A549 (cell line): ENCODE results near the gene NT5E.

Experiments
- CTCF ChIP-seq: fragments of >200 bp; sonication (Bioruptor Twin); formaldehyde crosslinking; IDR thresholded peaks from 3 replicates; pipeline ENCODE4 v1.5.1; 2016
- ELK1 ChIP-seq: fragments of 150-350 bp; IDR thresholded peaks from 2 replicates; pipeline ENCODE4 v1.6.1; 2014; ENCODE audit warnings: low read depth, mild to moderate bottlenecking, low read length
- EP300 ChIP-seq, 2 experiments: fragments of >200 bp; sonication (Bioruptor Twin); formaldehyde crosslinking; IDR thresholded peaks; 2 replicates in 1 of 2; 3 replicates in 1 of 2; pipeline ENCODE4 v1.6.1; 2016 to 2017
- JUNB ChIP-seq: fragments of >200 bp; sonication (Bioruptor Twin); formaldehyde crosslinking; IDR thresholded peaks from 2 replicates; pipeline ENCODE4 v1.6.1; 2016
- MAFK ChIP-seq: fragments of 450-650 bp; IDR thresholded peaks from 2 replicates; pipeline ENCODE4 v1.6.1; 2014; ENCODE audit not compliant: partially characterized antibody
- PHF8 ChIP-seq: fragments of 200-600 bp; sonication (generic); IDR thresholded peaks from 2 replicates; pipeline ENCODE4 v1.6.1; 2016; ENCODE audit warnings: low read depth, mild to moderate bottlenecking, antibody characterized with exemption, moderate library complexity, borderline replicate concordance

GRCh38 chr6:85537055-85537494, 87.2 kb downstream of the NT5E start:
- peak; percentile 44 for TF ChIP-seq CTCF
- TF ChIP-seq ELK1, result no peak
- no peak for TF ChIP-seq JUNB
- no peak for TF ChIP-seq MAFK
- TF ChIP-seq EP300 (IDR thresholded peaks at IDR 0.05), result no peak
- no peak for TF ChIP-seq PHF8
